ENCODE measurements around the gene PDE5A.
"Not testable (repeated sequence)": the region's sequence is repeated elsewhere in the genome, so short reads cannot be mapped to it uniquely, and the experiment has no call there.

The PDE5A gene

GRCh38 chr4:119628281-119629141 lies at the start of gene PDE5A:
Gene PDE5A (minus strand): TSS chr4:119628804. CDS start chr4:119628671, 133 bp downstream.
- DNase-seq (ENCODE audit: low read depth), result no peak

GRCh38 chr4:119676101-119676500 lies 47.5 kb upstream of the PDE5A start:
- DNase-seq (ENCODE audit: low read depth), result no peak

- DNase-seq (ENCODE audit: low read depth), result no peak
Measured at GRCh38 chr4:119675391-119675790, 46.8 kb upstream of the PDE5A start.

GRCh38 chr4:119672938-119673337 lies 44.3 kb upstream of the PDE5A start:
- DNase-seq (ENCODE audit: low read depth), result no peak

- DNase-seq (ENCODE audit: low read depth), result no peak
Measured at GRCh38 chr4:119672086-119672485, 43.5 kb upstream of the PDE5A start.

- DNase-seq (ENCODE audit: low read depth), result no peak
Measured at GRCh38 chr4:119671205-119671604, 42.6 kb upstream of the PDE5A start.

GRCh38 chr4:119667802-119668201 lies 39.2 kb upstream of the PDE5A start:
- no peak for DNase-seq (ENCODE audit: low read depth)

- no peak for DNase-seq (ENCODE audit: low read depth)
Measured at GRCh38 chr4:119666653-119667091, 38.1 kb upstream of the PDE5A start.

- DNase-seq (ENCODE audit: low read depth), result no peak
Measured at GRCh38 chr4:119665752-119666151, 37.1 kb upstream of the PDE5A start.

GRCh38 chr4:119664168-119664907 lies 35.7 kb upstream of the PDE5A start:
- DNase-seq (ENCODE audit: low read depth), result no peak

GRCh38 chr4:119663160-119663788 lies 34.7 kb upstream of the PDE5A start:
- no peak for DNase-seq (ENCODE audit: low read depth)

GRCh38 chr4:119662612-119663011 lies 34.0 kb upstream of the PDE5A start:
- not testable (repeated sequence) for DNase-seq (ENCODE audit: low read depth)

- no peak for DNase-seq (ENCODE audit: low read depth)
Measured at GRCh38 chr4:119661231-119661630, 32.6 kb upstream of the PDE5A start.

- DNase-seq (ENCODE audit: low read depth), result no peak
Measured at GRCh38 chr4:119659576-119659975, 31.0 kb upstream of the PDE5A start.

- DNase-seq (ENCODE audit: low read depth), result no peak
Measured at GRCh38 chr4:119657111-119657611, 28.6 kb upstream of the PDE5A start.

GRCh38 chr4:119656342-119656741 lies 27.7 kb upstream of the PDE5A start:
- DNase-seq (ENCODE audit: low read depth), result no peak

GRCh38 chr4:119655111-119655837 lies 26.7 kb upstream of the PDE5A start:
- no peak for DNase-seq (ENCODE audit: low read depth)

- DNase-seq (ENCODE audit: low read depth), result no peak
Measured at GRCh38 chr4:119653990-119654389, 25.4 kb upstream of the PDE5A start.

- DNase-seq (ENCODE audit: low read depth), result no peak
Measured at GRCh38 chr4:119652998-119653397, 24.4 kb upstream of the PDE5A start.

GRCh38 chr4:119648398-119648797 lies 19.8 kb upstream of the PDE5A start:
- no peak for DNase-seq (ENCODE audit: low read depth)

GRCh38 chr4:119647558-119647957 lies 19.0 kb upstream of the PDE5A start:
- no peak for DNase-seq (ENCODE audit: low read depth)
